IPS-NIHi7 (cell line): ENCODE measurements around the gene ATOX1.
"Not testable (repeated sequence)": the region's sequence is repeated elsewhere in the genome, so short reads cannot be mapped to it uniquely, and the experiment has no call there.

Experiments
- DNase-seq: peaks from one replicate; pipeline ENCODE4 v3.0.0; 2012; ENCODE audit warnings: mixed read lengths; ENCODE audit errors: extremely low spot score

Gene ATOX1

GRCh38 chr5:151733358-151734063 lies 24.9 kb downstream of the ATOX1 start:
- no peak for DNase-seq

- no peak for DNase-seq
These were observed 28.1 kb downstream of the ATOX1 start for GRCh38 chr5:151730381-151730780.

GRCh38 chr5:151729597-151729996 lies 28.8 kb downstream of the ATOX1 start:
- DNase-seq, result not testable (repeated sequence)

- DNase-seq, result no peak
These were observed 34.1 kb downstream of the ATOX1 start for GRCh38 chr5:151724360-151724759.

GRCh38 chr5:151722546-151722945 lies 35.9 kb downstream of the ATOX1 start:
- DNase-seq, result no peak

- no peak for DNase-seq
These were observed 36.5 kb downstream of the ATOX1 start for GRCh38 chr5:151721812-151722391.

- DNase-seq, result no peak
These were observed 37.3 kb downstream of the ATOX1 start for GRCh38 chr5:151721087-151721646.

- DNase-seq, result no peak
These were observed 38.2 kb downstream of the ATOX1 start for GRCh38 chr5:151720215-151720614.

- no peak for DNase-seq
These were observed 39.0 kb downstream of the ATOX1 start for GRCh38 chr5:151719228-151720000.

GRCh38 chr5:151718646-151719045 lies 39.8 kb downstream of the ATOX1 start:
- DNase-seq, result no peak

GRCh38 chr5:151718153-151718552 lies 40.3 kb downstream of the ATOX1 start:
- DNase-seq, result no peak

- DNase-seq, result no peak
These were observed 41.0 kb downstream of the ATOX1 start for GRCh38 chr5:151717416-151717815.

- DNase-seq, result no peak
These were observed 49.2 kb downstream of the ATOX1 start for GRCh38 chr5:151709109-151709735.

- no peak for DNase-seq
These were observed 50.3 kb downstream of the ATOX1 start for GRCh38 chr5:151708126-151708525.

- no peak for DNase-seq
These were observed 50.9 kb downstream of the ATOX1 start for GRCh38 chr5:151707567-151707966.

- DNase-seq, result no peak
These were observed 51.5 kb downstream of the ATOX1 start for GRCh38 chr5:151706906-151707305.

GRCh38 chr5:151703780-151704179 lies 54.7 kb downstream of the ATOX1 start:
- no peak for DNase-seq

GRCh38 chr5:151703227-151703626 lies 55.2 kb downstream of the ATOX1 start:
- DNase-seq, result no peak

GRCh38 chr5:151700820-151701219 lies 57.6 kb downstream of the ATOX1 start:
- no peak for DNase-seq

- no peak for DNase-seq
These were observed 58.1 kb downstream of the ATOX1 start for GRCh38 chr5:151700296-151700695.

GRCh38 chr5:151699071-151699901 lies 59.1 kb downstream of the ATOX1 start:
- DNase-seq, result peak; percentile 70
